GM18861 (cell line): ENCODE measurements around the gene LPCAT1.
"Not testable (repeated sequence)": the region's sequence is repeated elsewhere in the genome, so short reads cannot be mapped to it uniquely, and the experiment has no call there.

Source experiments
- ATAC-seq: cut with Tn5 transposase; IDR thresholded peaks from one replicate; pipeline ENCODE4 v1.9.1; 2021; ENCODE audit not compliant: unreplicated experiment

LPCAT1 gene

GRCh38 chr5:1431021-1431811, 92.5 kb downstream of the LPCAT1 start:
- no peak for ATAC-seq

DNA sequence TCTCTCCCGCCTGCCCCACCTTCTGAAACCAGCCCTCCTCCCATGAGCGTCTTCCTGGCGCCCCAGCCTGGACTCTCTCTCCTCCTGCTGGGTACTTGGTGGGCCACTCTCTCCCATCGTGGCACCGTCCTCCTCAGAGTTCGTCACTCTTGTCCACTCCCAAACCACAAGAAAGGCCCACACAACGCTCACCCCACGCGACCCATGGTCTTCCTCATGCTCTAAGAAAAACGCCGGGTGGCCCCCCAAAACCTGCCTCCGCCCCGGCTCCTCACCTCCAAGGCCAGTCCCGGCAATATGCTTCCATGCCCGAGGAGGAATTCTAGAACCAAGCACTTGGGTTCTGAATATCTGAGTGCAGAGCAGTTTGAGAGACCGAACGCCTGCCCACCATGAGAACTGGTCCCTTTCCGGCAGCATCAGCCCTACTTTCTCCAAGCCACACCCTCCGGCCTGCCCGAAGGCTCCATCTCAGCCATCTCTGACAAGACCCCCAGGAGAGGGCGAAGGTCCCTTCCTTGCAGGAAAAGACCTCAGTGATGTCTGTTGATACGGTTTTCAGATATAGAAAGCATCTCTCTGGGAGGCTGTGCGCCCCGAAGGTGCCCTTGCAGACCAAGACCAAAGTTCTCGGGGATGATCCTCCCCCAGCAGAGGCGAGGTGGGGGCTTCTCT, 93.5 kb downstream of the LPCAT1 start:
- ATAC-seq = no peak

DNA sequence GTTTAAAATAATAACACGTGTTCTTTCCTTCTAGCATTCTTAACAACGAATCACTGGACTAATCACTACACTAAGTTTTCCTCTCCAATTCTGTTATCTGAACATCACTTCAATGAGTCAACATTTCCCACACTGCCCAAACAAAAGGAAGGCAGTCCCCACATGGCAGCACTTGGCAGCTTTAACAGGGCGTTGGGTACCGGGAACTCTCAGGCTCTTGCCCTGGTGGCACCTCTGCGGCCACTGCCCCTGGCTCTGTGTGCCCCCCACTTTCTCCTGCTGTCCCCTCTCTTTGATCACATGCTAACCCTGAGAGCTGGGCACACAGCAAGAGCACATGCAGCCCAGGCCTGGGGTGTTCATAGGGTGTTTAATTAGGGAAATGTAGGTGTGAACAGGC, 94.3 kb downstream of the LPCAT1 start:
- ATAC-seq = no peak

- ATAC-seq = no peak
These were observed 94.7 kb downstream of the LPCAT1 start for GRCh38 chr5:1429066-1429465.

- no peak for ATAC-seq
These were observed 95.7 kb downstream of the LPCAT1 start for GRCh38 chr5:1428107-1428506.

GRCh38 chr5:1424716-1425115, 99.0 kb downstream of the LPCAT1 start:
- ATAC-seq = no peak

GRCh38 chr5:1423901-1424603, 99.7 kb downstream of the LPCAT1 start:
- ATAC-seq = no peak

GRCh38 chr5:1422522-1422921, 101.2 kb downstream of the LPCAT1 start:
- not testable (repeated sequence) for ATAC-seq

DNA sequence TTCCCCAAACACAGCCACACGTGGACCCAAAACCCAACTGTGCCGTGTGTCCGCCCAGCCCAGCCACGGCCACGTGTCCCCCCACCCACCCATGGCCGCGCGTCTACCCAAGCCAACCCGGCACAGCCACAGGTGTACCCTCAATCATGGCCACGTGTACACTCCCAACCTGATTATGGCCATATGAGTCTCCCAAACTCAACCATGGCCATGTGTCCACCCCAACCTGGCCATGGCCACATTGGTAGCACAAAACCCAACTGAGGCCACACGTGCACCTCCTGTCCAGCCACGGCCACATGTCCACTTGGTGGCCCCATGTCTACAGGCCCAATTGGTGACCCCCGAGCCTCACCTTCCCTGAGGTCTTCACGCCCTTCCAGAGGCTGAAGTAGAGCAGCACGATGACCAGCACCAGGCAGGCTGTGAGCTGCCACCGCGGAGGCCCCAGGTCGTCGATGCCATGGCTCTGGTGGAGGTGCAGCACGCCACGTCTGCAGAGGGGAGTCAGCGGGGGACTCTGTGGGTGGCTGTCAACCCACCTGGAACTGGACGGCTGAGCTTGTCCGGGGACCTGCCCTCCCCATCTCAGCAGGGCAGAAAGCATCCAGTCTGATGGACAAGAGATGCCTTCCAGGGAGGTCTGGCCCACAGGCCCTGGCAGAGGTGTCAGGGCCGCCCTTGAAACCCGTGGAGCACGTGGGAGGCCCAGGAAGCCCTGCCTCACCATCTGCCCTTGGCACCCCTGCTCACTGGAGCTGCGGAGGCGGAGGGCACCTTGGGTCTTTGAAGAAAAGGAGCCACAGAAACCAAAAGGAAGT, 102.0 kb downstream of the LPCAT1 start:
- no peak for ATAC-seq

- ATAC-seq = no peak
These were observed 103.3 kb downstream of the LPCAT1 start for GRCh38 chr5:1420211-1421195.

DNA sequence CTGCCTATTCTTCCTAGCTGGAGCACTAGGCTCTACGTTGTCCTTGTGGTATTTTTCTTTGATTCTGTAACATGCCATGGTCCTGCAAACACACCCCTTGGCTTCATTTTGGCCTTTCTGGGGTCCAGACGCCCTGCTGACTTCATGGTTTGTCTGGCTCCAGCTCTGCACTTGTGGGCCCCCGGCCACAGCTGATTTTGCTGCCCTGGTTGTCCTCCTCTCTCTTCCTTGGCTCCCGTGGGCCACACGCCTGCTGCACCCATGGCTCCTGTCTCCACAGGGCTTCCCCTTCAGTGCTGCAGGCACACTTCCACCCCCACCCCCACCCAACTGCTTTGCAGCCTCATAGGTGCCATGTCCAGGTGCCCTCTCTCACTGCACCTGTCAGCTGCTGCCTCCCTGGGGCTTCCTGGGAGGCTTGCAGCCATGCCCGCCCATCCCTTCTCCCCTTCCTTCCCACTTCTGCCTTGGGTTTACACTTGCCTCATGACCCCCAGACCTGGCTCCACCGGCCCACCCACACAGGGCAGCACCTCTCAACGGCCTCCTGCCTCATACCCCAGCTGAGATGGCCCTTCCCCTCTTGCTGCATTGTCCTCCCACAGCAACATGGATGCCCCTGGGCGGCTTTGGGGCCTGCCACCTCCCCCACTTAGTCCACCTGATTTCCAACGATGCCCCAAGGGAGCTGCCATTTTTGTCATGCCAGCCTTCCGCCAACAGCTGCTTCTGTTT, 104.1 kb downstream of the LPCAT1 start:
- no peak for ATAC-seq

GRCh38 chr5:1418921-1419280, 104.9 kb downstream of the LPCAT1 start:
- no peak for ATAC-seq

GRCh38 chr5:1418238-1418920, 105.4 kb downstream of the LPCAT1 start:
- ATAC-seq = no peak

GRCh38 chr5:1417586-1418225, 106.1 kb downstream of the LPCAT1 start:
- no peak for ATAC-seq

GRCh38 chr5:1416856-1417469, 106.8 kb downstream of the LPCAT1 start:
- no peak for ATAC-seq

DNA sequence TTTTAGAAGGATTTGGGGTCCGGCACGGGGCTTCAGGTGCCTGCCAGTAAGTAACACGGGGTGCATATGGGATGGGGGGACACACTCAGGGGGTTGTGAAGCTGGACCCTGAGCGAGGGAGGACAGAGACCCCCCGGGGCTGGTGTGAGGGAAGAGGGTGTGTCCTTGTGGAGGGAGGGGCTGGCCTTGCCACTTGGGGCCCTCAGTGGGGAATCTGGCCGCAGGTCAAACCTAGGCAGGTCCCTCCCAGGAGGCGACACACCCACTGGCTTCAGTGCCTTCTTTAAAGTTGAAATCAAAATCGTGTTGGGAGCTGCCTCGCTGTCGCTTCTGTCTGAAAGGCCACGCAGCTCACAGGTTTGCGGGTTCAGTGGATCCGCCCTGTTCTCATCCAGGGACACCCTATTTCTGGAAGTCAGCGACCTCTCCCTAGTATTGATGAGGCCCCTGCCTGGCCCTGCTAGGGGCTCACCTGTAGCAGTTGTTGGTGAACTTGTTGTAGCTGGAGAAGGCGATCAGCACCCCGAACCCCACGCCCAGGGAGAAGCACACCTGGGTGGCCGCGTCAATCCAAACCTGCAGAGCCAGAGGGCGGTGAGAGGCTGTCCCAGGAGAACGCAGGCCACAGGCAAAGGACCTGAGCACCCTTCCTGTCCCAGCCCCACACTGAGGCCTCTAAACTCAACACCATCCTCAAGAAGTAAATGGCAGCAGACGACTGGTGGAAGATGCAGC, 108.0 kb downstream of the LPCAT1 start:
- ATAC-seq = no peak

GRCh38 chr5:1415059-1415425, 108.7 kb downstream of the LPCAT1 start:
- no peak for ATAC-seq
